HFFc6 (cell line): Measurements from ENCODE around the gene CEP170B. TPM values are rescaled to one million over a fixed set of nuclear protein-coding genes. Genes with fewer than 3 reads are reported as not detected.
"Not testable (repeated sequence)": the region's sequence is repeated elsewhere in the genome, so short reads cannot be mapped to it uniquely, and the experiment has no call there.

Experiments used
- DNase-seq: peaks from one replicate; pipeline ENCODE4 v3.0.0-alpha.2; 2018
- H3K27ac Mint-ChIP-seq: 2 replicates; pipeline ENCODE4 v1.8.0; 2020; ENCODE audit warnings: mild to moderate bottlenecking, mixed read lengths
- H3K27me3 Mint-ChIP-seq: 2 replicates; pipeline ENCODE4 v1.8.0; 2021; ENCODE audit warnings: mild to moderate bottlenecking, moderate library complexity, mixed read lengths; ENCODE audit not compliant: insufficient read depth
- H3K36me3 Mint-ChIP-seq: 2 replicates; pipeline ENCODE4 v1.8.0; 2021; ENCODE audit warnings: low read depth, mixed read lengths
- H3K4me1 Mint-ChIP-seq: 2 replicates; pipeline ENCODE4 v1.8.0; 2020; ENCODE audit warnings: low read depth, mixed read lengths
- H3K4me3 Mint-ChIP-seq: 2 replicates; pipeline ENCODE4 v1.8.0; 2020; ENCODE audit warnings: mild to moderate bottlenecking, moderate library complexity, mixed read lengths
- H3K9me3 Mint-ChIP-seq: 2 replicates; pipeline ENCODE4 v1.8.0; 2020; ENCODE audit warnings: mild to moderate bottlenecking, mixed read lengths
- CTCF ChIP-seq: fragments of 200-600 bp; sonication (generic); IDR thresholded peaks from 2 replicates; pipeline ENCODE4 v1.5.0; 2021; ENCODE audit warnings: antibody characterized with exemption, mild to moderate bottlenecking
- total RNA-seq, 6 experiments: library from RNA; stranded (reverse); fragmentation: NEBNext Ultra II Directional; extraction: Animal tissue kit (Norgen Biotek cat#: 25700); gene quantifications; 2 replicates in 1 of 6; 3 replicates in 5 of 6; pipeline ENCODE4 v1.2.3, GENCODE V29; 2021

The CEP170B gene
- total RNA-seq, 6 experiments from 2014 or later: 29.9 to 34.9 (median 32.0) TPM

GRCh38 chr14:104845834-104846441, 19.1 kb upstream of the CEP170B start:
- no peak for TF ChIP-seq CTCF
- H3K4me3 Mint-ChIP-seq: no peak overlapping the region
- peaks cover 50% of the 10 kb centered on the region for H3K27me3 Mint-ChIP-seq
- H3K36me3 Mint-ChIP-seq: no peaks in the 10 kb centered on the region
- H3K27ac Mint-ChIP-seq: no peak overlapping the region
- DNase-seq: no peak
- H3K9me3 Mint-ChIP-seq: peaks cover 3% of the 10 kb centered on the region; the same call in 1 of the 2 replicates
- peaks cover 10% of the 10 kb centered on the region for H3K4me1 Mint-ChIP-seq

GRCh38 chr14:104852280-104852663, 12.8 kb upstream of the CEP170B start:
- no peaks in the 10 kb centered on the region for H3K9me3 Mint-ChIP-seq
- TF ChIP-seq CTCF: no peak
- peaks cover 5% of the 10 kb centered on the region for H3K4me1 Mint-ChIP-seq
- peak; percentile 29 for DNase-seq
- peaks cover 45% of the 10 kb centered on the region for H3K27me3 Mint-ChIP-seq
- H3K27ac Mint-ChIP-seq: no peak overlapping the region
- H3K36me3 Mint-ChIP-seq: no peaks in the 10 kb centered on the region
- no peak overlapping the region for H3K4me3 Mint-ChIP-seq

GRCh38 chr14:104855532-104856090, 9.5 kb upstream of the CEP170B start:
- peaks cover 30% of the 10 kb centered on the region for H3K27me3 Mint-ChIP-seq
- no peak for TF ChIP-seq CTCF
- H3K36me3 Mint-ChIP-seq: no peaks in the 10 kb centered on the region
- DNase-seq: no peak
- no peak overlapping the region for H3K4me3 Mint-ChIP-seq
- H3K27ac Mint-ChIP-seq: no peak overlapping the region
- peaks cover 5% of the 10 kb centered on the region for H3K4me1 Mint-ChIP-seq
- no peaks in the 10 kb centered on the region for H3K9me3 Mint-ChIP-seq

- Mint-ChIP-seq H3K27ac (no peak overlapping the region), H3K9me3 (no peaks in the 10 kb centered on the region), H3K4me3 (no peak overlapping the region), H3K4me1 (peaks cover 5% of the 10 kb centered on the region), H3K36me3 (no peaks in the 10 kb centered on the region), H3K27me3 (peaks cover 23% of the 10 kb centered on the region)
- no peak for TF ChIP-seq CTCF
- DNase-seq: no peak
These were observed 8.8 kb upstream of the CEP170B start for GRCh38 chr14:104856157-104856868.

- H3K4me3 Mint-ChIP-seq: no peak overlapping the region
- H3K27me3 Mint-ChIP-seq: peaks cover 16% of the 10 kb centered on the region
- no peaks in the 10 kb centered on the region for H3K36me3 Mint-ChIP-seq
- no peak for DNase-seq
- TF ChIP-seq CTCF: no peak
- no peaks in the 10 kb centered on the region for H3K9me3 Mint-ChIP-seq
- H3K27ac Mint-ChIP-seq: no peak overlapping the region
- peaks cover 3% of the 10 kb centered on the region for H3K4me1 Mint-ChIP-seq
These were observed 7.9 kb upstream of the CEP170B start for GRCh38 chr14:104856869-104857860.

- H3K4me1 Mint-ChIP-seq, H3K36me3 Mint-ChIP-seq, H3K9me3 Mint-ChIP-seq, H3K27ac Mint-ChIP-seq, H3K4me3 Mint-ChIP-seq, DNase-seq: not testable (repeated sequence)
- peaks cover 13% of the 10 kb centered on the region for H3K27me3 Mint-ChIP-seq
These were observed 7.1 kb upstream of the CEP170B start for GRCh38 chr14:104857931-104858330.
